ENCODE results near the gene WNT4.

- TF ChIP-seq, protein P1, sequence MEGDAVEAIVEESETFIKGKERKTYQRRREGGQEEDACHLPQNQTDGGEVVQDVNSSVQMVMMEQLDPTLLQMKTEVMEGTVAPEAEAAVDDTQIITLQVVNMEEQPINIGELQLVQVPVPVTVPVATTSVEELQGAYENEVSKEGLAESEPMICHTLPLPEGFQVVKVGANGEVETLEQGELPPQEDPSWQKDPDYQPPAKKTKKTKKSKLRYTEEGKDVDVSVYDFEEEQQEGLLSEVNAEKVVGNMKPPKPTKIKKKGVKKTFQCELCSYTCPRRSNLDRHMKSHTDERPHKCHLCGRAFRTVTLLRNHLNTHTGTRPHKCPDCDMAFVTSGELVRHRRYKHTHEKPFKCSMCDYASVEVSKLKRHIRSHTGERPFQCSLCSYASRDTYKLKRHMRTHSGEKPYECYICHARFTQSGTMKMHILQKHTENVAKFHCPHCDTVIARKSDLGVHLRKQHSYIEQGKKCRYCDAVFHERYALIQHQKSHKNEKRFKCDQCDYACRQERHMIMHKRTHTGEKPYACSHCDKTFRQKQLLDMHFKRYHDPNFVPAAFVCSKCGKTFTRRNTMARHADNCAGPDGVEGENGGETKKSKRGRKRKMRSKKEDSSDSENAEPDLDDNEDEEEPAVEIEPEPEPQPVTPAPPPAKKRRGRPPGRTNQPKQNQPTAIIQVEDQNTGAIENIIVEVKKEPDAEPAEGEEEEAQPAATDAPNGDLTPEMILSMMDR (IDR thresholded peaks at IDR 0.05; ENCODE audit: low read length), result no peak
- TF ChIP-seq EZH2 (IDR thresholded peaks at IDR 0.05; ENCODE audit: borderline replicate concordance, low read length), result no peak
Observed at GRCh38 chr1:22133247-22133930, 9.5 kb downstream of the WNT4 start.

Measured in OCI-LY1 (cell line).